Glutamatergic neuron (in vitro differentiated cells): Measurements from ENCODE around the gene SLC24A3. TPM values are rescaled to one million over a fixed set of nuclear protein-coding genes. Genes with fewer than 3 reads are reported as not detected.

ENCODE experiments used
- DNase-seq: peaks from one replicate; pipeline ENCODE4 v3.0.0; 2022
- H3K27ac Mint-ChIP-seq: one replicate; pipeline ENCODE4 v1.8.0; 2020; ENCODE audit warnings: mild to moderate bottlenecking, mixed read lengths, inconsistent platforms; ENCODE audit not compliant: unreplicated experiment
- H3K27me3 Mint-ChIP-seq: one replicate; pipeline ENCODE4 v1.8.0; 2020; ENCODE audit warnings: mild to moderate bottlenecking, moderate library complexity, mixed read lengths, inconsistent platforms; ENCODE audit not compliant: unreplicated experiment
- H3K36me3 Mint-ChIP-seq: one replicate; pipeline ENCODE4 v1.8.0; 2020; ENCODE audit warnings: mild to moderate bottlenecking, mixed read lengths, inconsistent platforms; ENCODE audit not compliant: unreplicated experiment
- H3K4me1 Mint-ChIP-seq: one replicate; pipeline ENCODE4 v1.8.0; 2020; ENCODE audit warnings: mild to moderate bottlenecking, low read depth, mixed read lengths, inconsistent platforms; ENCODE audit not compliant: unreplicated experiment
- H3K4me3 Mint-ChIP-seq: one replicate; pipeline ENCODE4 v1.8.0; 2020; ENCODE audit warnings: mild to moderate bottlenecking, mixed read lengths, inconsistent platforms; ENCODE audit not compliant: unreplicated experiment
- H3K9me3 Mint-ChIP-seq: one replicate; pipeline ENCODE4 v1.8.0; 2020; ENCODE audit warnings: mild to moderate bottlenecking, moderate library complexity, mixed read lengths, inconsistent platforms; ENCODE audit not compliant: unreplicated experiment
- total RNA-seq: library from RNA; stranded (reverse); fragmentation: NEBNext Ultra II Directional; extraction: Animal tissue kit (Norgen Biotek cat#: 25700); gene quantifications from one replicate; pipeline ENCODE4 v1.2.1, GENCODE V29; 2021; ENCODE audit not compliant: unreplicated experiment
- TF ChIP-seq, protein P1 (sequence below): fragments of 200-600 bp; sonication (generic); IDR thresholded peaks from one replicate; pipeline ENCODE4 v1.5.0; 2021; ENCODE audit not compliant: partially characterized antibody, unreplicated experiment

The SLC24A3 gene
- total RNA-seq, 1 donor from 2014 or later, result 9.7 TPM

- Mint-ChIP-seq H3K4me1 (no peaks in the 10 kb centered on the region), H3K27me3 (no peaks in the 10 kb centered on the region), H3K27ac (no peak overlapping the region), H3K36me3 (peaks cover 5% of the 10 kb centered on the region), H3K4me3 (no peak overlapping the region), H3K9me3 (no peaks in the 10 kb centered on the region)
- no peak for DNase-seq
- TF ChIP-seq, protein P1, sequence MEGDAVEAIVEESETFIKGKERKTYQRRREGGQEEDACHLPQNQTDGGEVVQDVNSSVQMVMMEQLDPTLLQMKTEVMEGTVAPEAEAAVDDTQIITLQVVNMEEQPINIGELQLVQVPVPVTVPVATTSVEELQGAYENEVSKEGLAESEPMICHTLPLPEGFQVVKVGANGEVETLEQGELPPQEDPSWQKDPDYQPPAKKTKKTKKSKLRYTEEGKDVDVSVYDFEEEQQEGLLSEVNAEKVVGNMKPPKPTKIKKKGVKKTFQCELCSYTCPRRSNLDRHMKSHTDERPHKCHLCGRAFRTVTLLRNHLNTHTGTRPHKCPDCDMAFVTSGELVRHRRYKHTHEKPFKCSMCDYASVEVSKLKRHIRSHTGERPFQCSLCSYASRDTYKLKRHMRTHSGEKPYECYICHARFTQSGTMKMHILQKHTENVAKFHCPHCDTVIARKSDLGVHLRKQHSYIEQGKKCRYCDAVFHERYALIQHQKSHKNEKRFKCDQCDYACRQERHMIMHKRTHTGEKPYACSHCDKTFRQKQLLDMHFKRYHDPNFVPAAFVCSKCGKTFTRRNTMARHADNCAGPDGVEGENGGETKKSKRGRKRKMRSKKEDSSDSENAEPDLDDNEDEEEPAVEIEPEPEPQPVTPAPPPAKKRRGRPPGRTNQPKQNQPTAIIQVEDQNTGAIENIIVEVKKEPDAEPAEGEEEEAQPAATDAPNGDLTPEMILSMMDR, result no peak
These were observed 95.7 kb downstream of the SLC24A3 start for GRCh38 chr20:19308146-19308545.

- Mint-ChIP-seq H3K27me3 (no peaks in the 10 kb centered on the region), H3K9me3 (peaks cover 1% of the 10 kb centered on the region), H3K4me3 (no peak overlapping the region), H3K36me3 (peaks cover 5% of the 10 kb centered on the region), H3K27ac (no peak overlapping the region), H3K4me1 (no peaks in the 10 kb centered on the region)
- TF ChIP-seq, protein P1, result no peak
- no peak for DNase-seq
These were observed 98.1 kb downstream of the SLC24A3 start for GRCh38 chr20:19310541-19310940.

DNA sequence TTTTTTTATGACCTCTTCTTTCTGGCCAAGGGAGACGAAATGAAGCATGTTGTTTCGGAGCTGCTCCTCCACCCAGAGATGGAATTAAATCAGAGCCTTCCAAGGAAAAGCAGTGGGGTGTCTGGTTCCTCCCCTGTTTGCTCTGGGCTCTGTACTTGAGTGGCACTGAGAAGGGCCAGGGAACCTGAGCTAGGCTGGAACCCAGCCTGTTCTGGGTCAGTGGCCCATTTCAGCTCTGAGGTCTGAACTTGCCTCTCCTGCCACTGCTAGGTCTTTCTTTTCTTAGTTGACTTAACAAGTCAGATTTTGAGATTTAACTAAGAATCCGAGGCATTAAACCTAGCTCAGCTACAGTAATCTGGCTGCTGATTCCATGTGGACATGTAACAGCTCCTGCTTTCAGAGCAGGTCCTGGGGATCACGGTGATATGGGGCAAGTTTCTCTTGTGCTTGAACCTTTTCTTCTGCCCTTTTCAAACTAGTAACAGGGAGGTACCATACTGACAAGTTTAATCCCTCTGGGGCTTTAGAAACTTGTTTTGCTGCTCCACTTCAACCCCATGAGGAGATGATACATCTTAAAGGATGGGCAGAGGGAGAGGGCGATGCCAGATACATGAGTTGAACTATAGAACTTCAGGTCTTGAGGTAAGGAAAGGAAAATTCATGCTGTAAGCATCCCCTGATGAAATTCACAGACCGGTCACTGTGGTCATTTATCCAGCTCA lies 101.1 kb downstream of the SLC24A3 start:
- H3K9me3 Mint-ChIP-seq, result peaks cover 7% of the 10 kb centered on the region
- TF ChIP-seq, protein P1, result no peak
- H3K4me1 Mint-ChIP-seq, result peaks cover 5% of the 10 kb centered on the region
- no peak for DNase-seq
- no peak overlapping the region for H3K4me3 Mint-ChIP-seq
- H3K36me3 Mint-ChIP-seq, result no peaks in the 10 kb centered on the region
- H3K27me3 Mint-ChIP-seq, result no peaks in the 10 kb centered on the region
- H3K27ac Mint-ChIP-seq, result no peak overlapping the region

GRCh38 chr20:19314621-19315020 lies 102.2 kb downstream of the SLC24A3 start:
- H3K4me3 Mint-ChIP-seq, result no peak overlapping the region
- peaks cover 7% of the 10 kb centered on the region for H3K9me3 Mint-ChIP-seq
- DNase-seq, result no peak
- H3K4me1 Mint-ChIP-seq, result peaks cover 8% of the 10 kb centered on the region
- no peak overlapping the region for H3K27ac Mint-ChIP-seq
- H3K36me3 Mint-ChIP-seq, result no peaks in the 10 kb centered on the region
- TF ChIP-seq, protein P1, result no peak
- H3K27me3 Mint-ChIP-seq, result no peaks in the 10 kb centered on the region

GRCh38 chr20:19317237-19318069 lies 105.0 kb downstream of the SLC24A3 start:
- Mint-ChIP-seq H3K4me1 (peaks cover 15% of the 10 kb centered on the region), H3K9me3 (peaks cover 8% of the 10 kb centered on the region), H3K27me3 (no peaks in the 10 kb centered on the region), H3K36me3 (peaks cover 7% of the 10 kb centered on the region), H3K4me3 (no peak overlapping the region), H3K27ac (no peak overlapping the region)
- TF ChIP-seq, protein P1, result no peak
- no peak for DNase-seq
